Choroid plexus epithelial cell (primary cell): Measurements from ENCODE around the gene ABCF2.

Experiments used
- DNase-seq: peaks from one replicate; pipeline ENCODE4 v3.0.0-alpha.2; 2010; ENCODE audit warnings: low read depth
- H3K4me3 ChIP-seq: 2 replicates; pipeline ENCODE4 v1.5.1; 2011; ENCODE audit warnings: low read depth, mild to moderate bottlenecking, control low read depth, low read length, moderate library complexity
- TF ChIP-seq, protein P1 (sequence below): conservative IDR thresholded peaks from 2 replicates; pipeline ENCODE4 v1.5.1; 2011; ENCODE audit warnings: low read depth, mild to moderate bottlenecking, control low read depth, inconsistent platforms, low read length, moderate library complexity

Gene ABCF2

DNA sequence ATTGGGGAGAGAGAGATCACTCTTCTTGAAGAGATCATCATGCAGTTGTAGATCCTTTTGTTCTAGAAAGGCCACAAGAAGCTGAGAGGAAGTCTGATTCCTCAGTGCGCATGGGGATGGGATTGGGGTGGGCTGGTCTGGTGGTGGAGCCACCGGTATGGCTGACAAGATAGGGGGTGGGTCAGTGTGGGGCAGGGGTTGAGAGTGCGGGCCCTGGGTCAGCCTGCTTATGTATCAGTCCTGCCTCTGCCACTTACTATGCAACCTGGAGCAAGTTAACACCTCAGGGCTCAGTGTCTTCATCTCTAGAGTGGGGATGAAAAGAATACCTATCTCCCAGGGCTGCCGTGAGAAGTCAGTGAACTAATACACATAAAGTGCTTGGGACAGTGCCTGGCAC is 13.5 kb upstream of the ABCF2 start:
- DNase-seq, result no peak
- TF ChIP-seq, protein P1, sequence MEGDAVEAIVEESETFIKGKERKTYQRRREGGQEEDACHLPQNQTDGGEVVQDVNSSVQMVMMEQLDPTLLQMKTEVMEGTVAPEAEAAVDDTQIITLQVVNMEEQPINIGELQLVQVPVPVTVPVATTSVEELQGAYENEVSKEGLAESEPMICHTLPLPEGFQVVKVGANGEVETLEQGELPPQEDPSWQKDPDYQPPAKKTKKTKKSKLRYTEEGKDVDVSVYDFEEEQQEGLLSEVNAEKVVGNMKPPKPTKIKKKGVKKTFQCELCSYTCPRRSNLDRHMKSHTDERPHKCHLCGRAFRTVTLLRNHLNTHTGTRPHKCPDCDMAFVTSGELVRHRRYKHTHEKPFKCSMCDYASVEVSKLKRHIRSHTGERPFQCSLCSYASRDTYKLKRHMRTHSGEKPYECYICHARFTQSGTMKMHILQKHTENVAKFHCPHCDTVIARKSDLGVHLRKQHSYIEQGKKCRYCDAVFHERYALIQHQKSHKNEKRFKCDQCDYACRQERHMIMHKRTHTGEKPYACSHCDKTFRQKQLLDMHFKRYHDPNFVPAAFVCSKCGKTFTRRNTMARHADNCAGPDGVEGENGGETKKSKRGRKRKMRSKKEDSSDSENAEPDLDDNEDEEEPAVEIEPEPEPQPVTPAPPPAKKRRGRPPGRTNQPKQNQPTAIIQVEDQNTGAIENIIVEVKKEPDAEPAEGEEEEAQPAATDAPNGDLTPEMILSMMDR, result no peak
- no peak overlapping the region for H3K4me3 ChIP-seq

DNA sequence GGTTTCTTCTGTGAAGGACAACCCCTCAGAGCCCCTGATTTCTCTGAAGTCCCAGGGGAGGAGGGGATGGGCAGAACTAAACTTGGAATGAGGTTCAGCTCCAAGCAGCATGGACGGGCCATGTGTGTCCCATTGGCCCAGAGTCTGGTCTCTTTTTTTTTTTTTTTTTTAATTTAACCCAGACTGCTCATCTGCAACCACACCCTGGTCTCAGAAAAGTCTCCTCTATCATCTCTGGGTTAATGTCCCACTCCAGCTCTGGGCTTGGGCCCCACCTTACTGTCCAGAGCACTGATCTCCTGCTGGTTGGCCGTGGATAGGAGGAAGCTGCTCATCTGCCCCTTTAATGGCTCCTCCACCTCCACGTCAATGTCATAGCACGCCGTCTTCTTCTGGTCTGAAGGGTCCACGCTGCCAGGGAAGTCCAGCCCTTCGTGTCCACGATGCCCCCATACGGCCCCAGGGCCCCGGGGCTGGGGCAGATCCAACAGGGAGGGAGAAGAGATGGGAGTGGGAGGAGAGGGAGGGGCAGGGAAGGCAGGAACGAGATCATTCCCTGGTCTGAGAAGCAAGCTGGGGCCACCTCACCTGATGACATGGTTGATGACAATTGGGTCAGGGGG is 12.9 kb upstream of the ABCF2 start:
- no peak for DNase-seq
- TF ChIP-seq, protein P1, result no peak

DNA sequence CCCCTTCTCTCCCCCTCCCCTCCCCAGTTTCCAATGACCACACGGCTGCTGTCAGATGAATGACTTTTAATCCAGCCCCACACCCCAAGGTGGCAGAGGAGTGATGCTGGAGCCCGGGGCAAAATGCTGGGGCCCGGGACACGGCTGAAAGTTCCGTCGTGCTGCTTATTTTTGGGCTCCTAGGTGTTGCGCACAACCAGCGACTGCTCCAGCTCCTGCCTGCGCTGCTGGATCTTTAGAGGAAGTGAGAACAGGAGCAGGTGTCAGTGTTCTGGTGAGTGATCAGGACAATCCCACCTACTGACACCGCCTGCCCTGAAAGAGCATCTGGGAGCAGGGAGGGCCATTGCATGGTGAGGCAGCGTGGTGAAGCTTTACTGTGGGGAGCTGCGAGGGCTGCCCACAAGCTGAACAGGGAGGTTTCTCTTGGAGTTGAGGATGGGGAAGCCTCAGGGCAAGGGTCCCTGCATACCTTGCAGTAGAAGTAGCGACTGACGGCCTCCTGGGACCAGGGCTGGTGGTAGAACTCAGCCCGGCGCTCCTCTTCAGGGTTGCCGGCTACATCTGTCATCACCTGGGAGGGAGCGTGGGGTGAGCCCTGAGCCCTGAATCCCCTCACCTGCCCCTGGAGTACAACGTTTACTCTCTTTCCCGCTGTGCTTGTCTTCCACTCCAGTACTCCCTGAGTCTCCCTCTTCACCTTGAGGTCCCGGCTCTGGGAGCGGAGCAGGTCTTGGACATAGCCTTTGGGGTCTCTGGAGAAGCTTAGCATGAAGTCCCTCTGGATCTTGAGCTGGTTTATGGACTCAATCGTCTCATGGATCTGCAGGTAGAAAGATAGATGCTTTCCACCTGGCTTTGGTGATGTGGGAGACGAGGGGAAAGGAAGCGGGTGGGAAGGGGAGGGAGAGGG is 12.2 kb upstream of the ABCF2 start:
- H3K4me3 ChIP-seq, result no peak overlapping the region
- TF ChIP-seq, protein P1, result no peak
- no peak for DNase-seq

More for the DNA sequence above, 12.9 kb upstream of the ABCF2 start:
- H3K4me3 ChIP-seq, result no peak overlapping the region

DNA sequence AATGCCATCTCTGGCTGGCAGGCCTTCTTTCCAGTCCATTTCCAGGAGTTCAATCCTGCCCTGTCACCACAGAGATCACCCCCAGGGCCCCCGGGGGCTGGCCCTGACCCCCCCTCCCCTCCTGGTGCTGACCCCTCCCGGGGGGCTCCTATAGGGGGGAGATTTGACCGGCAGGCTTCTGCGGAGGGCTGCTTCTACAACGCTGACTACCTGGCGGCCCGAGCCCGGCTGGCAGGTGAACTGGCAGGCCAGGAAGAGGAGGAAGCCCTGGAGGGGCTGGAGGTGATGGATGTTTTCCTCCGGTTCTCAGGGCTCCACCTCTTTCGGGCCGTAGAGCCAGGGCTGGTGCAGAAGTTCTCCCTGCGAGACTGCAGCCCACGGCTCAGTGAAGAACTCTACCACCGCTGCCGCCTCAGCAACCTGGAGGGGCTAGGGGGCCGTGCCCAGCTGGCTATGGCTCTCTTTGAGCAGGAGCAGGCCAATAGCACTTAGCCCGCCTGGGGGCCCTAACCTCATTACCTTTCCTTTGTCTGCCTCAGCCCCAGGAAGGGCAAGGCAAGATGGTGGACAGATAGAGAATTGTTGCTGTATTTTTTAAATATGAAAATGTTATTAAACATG is 11.3 kb upstream of the ABCF2 start:
- H3K4me3 ChIP-seq, result no peak overlapping the region
- TF ChIP-seq, protein P1, result no peak
- DNase-seq, result no peak

DNA sequence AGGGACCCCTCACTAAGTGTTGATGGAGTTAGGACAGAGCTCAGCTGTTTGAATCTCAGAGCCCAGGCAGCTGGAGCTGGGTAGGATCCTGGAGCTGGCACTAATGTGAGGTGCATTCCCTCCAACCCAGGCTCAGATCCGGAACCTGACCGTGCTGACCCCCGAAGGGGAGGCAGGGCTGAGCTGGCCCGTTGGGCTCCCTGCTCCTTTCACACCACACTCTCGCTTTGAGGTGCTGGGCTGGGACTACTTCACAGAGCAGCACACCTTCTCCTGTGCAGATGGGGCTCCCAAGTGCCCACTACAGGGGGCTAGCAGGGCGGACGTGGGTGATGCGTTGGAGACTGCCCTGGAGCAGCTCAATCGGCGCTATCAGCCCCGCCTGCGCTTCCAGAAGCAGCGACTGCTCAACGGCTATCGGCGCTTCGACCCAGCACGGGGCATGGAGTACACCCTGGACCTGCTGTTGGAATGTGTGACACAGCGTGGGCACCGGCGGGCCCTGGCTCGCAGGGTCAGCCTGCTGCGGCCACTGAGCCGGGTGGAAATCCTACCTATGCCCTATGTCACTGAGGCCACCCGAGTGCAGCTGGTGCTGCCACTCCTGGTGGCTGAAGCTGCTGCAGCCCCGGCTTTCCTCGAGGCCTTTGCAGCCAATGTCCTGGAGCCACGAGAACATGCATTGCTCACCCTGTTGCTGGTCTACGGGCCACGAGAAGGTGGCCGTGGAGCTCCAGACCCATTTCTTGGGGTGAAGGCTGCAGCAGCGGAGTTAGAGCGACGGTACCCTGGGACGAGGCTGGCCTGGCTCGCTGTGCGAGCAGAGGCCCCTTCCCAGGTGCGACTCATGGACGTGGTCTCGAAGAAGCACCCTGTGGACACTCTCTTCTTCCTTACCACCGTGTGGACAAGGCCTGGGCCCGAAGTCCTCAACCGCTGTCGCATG is 10.5 kb upstream of the ABCF2 start:
- no peak for DNase-seq
- no peak overlapping the region for H3K4me3 ChIP-seq
- TF ChIP-seq, protein P1, result no peak

DNA sequence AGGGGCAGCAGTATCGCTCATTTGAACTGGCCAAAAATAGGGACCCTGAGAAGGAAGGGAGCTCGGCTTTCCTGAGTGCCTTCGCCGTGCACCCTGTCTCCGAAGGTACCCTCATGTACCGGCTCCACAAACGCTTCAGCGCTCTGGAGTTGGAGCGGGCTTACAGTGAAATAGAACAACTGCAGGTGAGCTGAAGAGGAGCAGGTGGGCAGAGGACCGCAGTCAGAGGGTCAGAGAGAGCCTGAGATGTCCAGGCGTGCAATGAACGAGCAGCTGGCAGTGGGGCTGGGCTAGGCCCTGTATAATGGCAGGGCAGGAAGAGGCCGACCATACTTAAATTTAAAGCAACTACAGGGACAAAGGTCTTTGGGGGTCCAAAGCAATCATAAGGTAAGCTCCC is 9.4 kb upstream of the ABCF2 start:
- no peak overlapping the region for H3K4me3 ChIP-seq
- no peak for DNase-seq
- TF ChIP-seq, protein P1, result no peak
